T-helper 2 cell treated with Interferon-gamma antibody and Interleukin-4, amounts not matched to agents 5 μg/mL and 100 μg/mL, for 36 hours (primary cell): ENCODE results near the gene CCDC197.
A peak's percentile ranks its signal among the peaks of the same experiment; 100 is the strongest.

Source experiments
- DNase-seq: peaks from one replicate; pipeline ENCODE4 v3.0.0; 2021; ENCODE audit warnings: low spot score
- H3K27ac Mint-ChIP-seq: one replicate; pipeline ENCODE4 v1.8.0; 2021; ENCODE audit warnings: mild to moderate bottlenecking, mixed read lengths
- H3K27me3 Mint-ChIP-seq: one replicate; pipeline ENCODE4 v1.8.0; 2021; ENCODE audit warnings: low read depth, mixed read lengths
- H3K36me3 Mint-ChIP-seq: one replicate; pipeline ENCODE4 v1.8.0; 2021; ENCODE audit warnings: low read depth, mixed read lengths
- H3K4me1 Mint-ChIP-seq: one replicate; pipeline ENCODE4 v1.8.0; 2021; ENCODE audit warnings: low read depth, mixed read lengths
- H3K4me3 Mint-ChIP-seq: one replicate; pipeline ENCODE4 v1.8.0; 2022; ENCODE audit warnings: mild to moderate bottlenecking, moderate library complexity, mixed read lengths
- H3K9me3 Mint-ChIP-seq: one replicate; pipeline ENCODE4 v1.8.0; 2021; ENCODE audit warnings: mixed read lengths

Gene CCDC197

DNA sequence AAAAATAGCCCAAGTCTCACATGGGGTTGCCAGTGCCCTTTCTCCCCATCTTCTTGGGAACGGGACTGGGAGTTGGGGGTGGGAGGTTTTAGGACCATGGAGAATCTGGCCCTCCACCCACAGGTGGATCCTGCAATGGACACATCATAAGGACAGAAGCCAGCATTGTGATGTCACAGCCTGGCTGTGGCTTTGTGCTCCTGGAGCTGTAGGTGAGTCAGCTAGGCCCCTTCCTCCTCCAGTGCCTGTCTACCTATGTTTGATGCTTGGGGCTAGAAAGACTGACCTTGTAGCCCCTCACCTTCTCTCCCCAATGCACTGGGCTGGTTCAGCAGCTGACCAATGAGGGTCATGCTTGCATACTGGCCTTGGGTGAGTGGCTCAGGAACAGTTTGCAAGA is at the start of gene CCDC197:
Gene CCDC197, plus strand, starts transcription at position 220 of the 400 bp plus-strand sequence. CDS start 831 bp downstream, outside the sequence.
- H3K9me3 Mint-ChIP-seq, result no peaks in the 10 kb centered on the region
- H3K27me3 Mint-ChIP-seq, result no peaks in the 10 kb centered on the region
- DNase-seq, result no peak
- H3K4me1 Mint-ChIP-seq, result peaks cover 40% of the 10 kb centered on the region
- H3K36me3 Mint-ChIP-seq, result no peaks in the 10 kb centered on the region
- peak within 1 kb of the TSS; percentile 26 for H3K27ac Mint-ChIP-seq
- H3K4me3 Mint-ChIP-seq, result no peak within 1 kb of the TSS

DNA sequence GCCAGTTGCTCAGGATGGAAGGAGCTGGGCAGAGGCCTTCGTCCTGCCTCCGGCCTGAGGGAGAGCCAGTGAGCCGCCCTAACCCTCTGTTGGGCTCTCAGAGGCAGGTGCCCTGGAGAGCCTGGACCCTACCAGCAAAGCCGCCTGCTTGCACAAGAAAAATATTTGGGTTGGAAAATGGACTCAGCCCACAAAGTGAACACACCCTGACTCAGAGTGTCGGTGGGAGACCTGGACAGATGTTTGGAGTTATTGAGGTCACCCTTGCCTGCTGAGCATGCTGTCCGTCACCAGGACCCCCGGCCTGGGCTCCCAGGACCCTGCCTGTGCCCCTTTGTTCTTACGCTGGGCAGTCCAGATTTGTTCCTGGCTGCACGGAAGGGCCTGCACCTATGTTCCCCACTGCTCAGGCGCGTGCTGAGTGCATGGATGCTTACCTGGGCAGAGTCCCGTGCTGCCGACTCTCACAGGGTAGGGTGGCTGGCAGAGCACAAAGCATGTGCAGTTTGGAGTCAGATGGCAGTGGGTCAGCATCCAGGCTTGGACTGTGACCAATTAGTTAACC is 47.5 kb upstream of the CCDC197 start:
- H3K36me3 Mint-ChIP-seq, result peaks cover 70% of the 10 kb centered on the region
- H3K27ac Mint-ChIP-seq, result no peak overlapping the region
- no peak overlapping the region for H3K4me3 Mint-ChIP-seq

GRCh38 chr14:93950948-93951634 is 46.0 kb upstream of the CCDC197 start:
- Mint-ChIP-seq H3K4me3 (no peak overlapping the region), H3K36me3 (peaks cover 79% of the 10 kb centered on the region), H3K27ac (peak overlapping the region; percentile 20), H3K27me3 (no peaks in the 10 kb centered on the region), H3K9me3 (no peaks in the 10 kb centered on the region), H3K4me1 (peaks cover 48% of the 10 kb centered on the region)
- DNase-seq, result no peak

More for the DNA sequence above, 47.5 kb upstream of the CCDC197 start:
- Mint-ChIP-seq H3K27me3 (no peaks in the 10 kb centered on the region), H3K4me1 (peaks cover 33% of the 10 kb centered on the region), H3K9me3 (no peaks in the 10 kb centered on the region)
- DNase-seq, result no peak

DNA sequence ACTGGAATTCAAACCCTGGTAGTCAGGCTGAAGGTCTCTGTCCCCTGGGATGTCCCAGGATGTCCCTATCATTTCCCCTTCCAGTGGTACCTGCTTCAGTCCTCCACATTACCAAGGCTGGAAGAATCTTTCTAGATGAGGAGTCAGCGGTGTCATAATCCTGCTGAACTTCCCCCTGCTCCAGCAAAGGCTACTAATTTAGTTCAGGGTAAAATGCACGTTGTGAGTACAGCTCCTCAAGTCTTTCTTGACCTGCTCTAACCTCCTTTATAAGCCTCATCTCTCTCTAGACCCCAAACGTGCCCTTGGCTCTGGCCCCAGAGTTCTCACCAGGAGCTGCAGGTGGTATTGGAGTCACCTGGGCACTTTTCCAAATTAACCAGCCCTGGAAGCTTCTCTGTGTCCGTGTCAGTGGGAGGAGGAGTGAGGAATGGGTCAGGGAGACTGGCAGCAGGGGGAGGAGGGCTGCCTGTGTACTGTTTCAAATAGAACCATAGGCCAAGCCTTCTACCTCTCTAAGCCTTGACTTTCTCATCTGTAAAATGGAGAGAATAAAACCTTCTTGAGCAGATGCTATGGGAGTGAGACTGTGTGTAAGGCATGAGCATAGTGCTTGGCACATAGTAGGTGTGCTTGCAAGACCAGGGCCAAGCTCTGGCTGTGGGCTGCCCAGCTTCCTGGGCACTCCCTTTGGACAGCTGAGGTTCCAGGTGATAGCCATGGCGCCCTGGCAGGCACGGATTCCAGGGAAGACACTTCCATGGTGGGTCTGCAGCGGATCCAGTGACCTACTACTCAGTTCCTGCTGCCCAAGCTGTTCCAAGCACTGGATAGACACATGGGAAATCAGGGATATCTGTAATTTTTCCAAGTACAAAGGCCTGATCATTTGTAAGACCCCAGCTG is 45.2 kb upstream of the CCDC197 start:
- peaks cover 76% of the 10 kb centered on the region for H3K36me3 Mint-ChIP-seq
- H3K9me3 Mint-ChIP-seq, result no peaks in the 10 kb centered on the region
- peaks cover 56% of the 10 kb centered on the region for H3K4me1 Mint-ChIP-seq

DNA sequence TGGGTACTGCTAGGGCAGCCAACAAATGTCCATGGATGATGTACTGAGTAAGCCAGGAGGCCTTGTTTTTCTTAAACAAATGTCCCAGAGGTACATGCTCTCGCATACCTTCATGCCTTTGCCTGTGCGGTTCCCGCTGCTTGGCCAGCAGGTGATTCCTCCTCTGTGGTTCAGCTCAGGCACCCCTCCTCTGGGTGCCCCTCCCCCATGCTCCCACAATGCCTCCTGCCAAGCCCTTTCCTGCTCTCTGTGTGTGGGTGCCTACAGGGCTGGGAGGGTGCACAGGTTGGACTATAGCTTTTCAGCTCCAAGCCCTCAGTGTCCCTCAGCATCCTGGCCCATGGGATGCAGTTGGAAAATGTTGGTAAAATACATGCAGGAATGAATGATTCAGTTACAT is 44.3 kb upstream of the CCDC197 start:
- Mint-ChIP-seq H3K36me3 (peaks cover 77% of the 10 kb centered on the region), H3K4me1 (peaks cover 63% of the 10 kb centered on the region), H3K9me3 (no peaks in the 10 kb centered on the region), H3K27me3 (no peaks in the 10 kb centered on the region), H3K4me3 (peak overlapping the region; percentile 41), H3K27ac (peak overlapping the region; percentile 53)
- DNase-seq, result no peak

More for the DNA sequence above, 45.2 kb upstream of the CCDC197 start:
- Mint-ChIP-seq H3K27me3 (no peaks in the 10 kb centered on the region), H3K4me3 (no peak overlapping the region), H3K27ac (peak overlapping the region; percentile 60)
- no peak for DNase-seq

DNA sequence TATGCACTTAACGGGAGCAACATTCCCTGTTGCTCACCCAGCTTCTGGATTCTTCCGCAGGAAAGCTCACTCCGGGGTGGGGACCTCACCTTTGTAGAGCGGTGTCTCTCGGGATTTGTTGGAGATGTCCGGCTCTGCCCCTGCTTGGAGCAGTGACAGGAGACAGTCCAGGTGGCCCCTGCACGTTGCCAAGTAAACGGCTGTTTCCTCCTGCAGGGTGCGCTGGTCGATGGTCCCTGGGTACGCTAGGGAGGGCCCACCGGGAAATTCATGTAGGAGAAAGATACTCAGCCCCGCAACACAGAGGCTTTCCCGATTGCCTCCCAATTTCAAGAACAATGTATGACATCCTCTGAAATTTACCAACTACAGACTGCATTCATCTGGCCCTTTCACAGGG is 43.8 kb upstream of the CCDC197 start:
- Mint-ChIP-seq H3K4me3 (peak overlapping the region; percentile 88), H3K27ac (no peak overlapping the region)

DNA sequence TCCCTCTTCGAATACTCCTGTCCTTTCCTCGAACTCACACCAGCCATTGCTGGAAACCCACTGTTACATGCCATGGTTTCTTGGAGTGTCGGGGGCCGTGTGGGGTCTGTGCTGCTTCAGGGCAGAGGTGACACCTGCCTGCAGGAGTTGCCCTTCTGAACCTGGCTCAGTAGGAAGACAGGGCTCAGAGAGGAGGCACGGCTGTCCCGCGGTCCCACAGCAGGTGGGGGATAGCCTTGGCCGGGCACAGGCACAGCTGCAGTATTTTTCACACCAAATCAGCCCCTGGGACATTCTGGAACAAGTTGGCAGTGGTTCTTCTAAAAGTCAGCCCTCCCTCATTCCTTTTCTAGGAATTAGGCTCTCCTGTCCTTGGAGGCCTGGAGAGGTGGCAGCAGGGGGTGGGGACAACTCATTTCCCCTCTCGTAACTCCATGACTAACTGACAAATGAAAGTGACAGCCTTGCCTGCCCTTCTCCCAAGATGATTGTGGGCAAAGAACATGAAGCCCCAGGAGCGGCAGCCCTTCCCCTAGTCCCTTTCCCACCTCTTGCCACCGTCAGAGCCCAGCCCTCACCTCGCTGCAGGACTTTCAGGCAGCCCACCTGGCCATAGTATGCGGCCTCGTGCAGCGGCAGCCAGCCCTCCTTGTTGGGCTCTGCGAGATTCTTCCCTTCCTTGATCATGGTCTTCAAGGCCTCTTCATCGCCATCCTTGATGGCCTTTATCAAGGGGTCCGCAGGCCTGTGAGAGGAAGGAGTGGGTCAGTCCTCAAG is 43.2 kb upstream of the CCDC197 start:
- H3K27me3 Mint-ChIP-seq, result no peaks in the 10 kb centered on the region
- no peak for DNase-seq
- H3K4me3 Mint-ChIP-seq, result peak overlapping the region; percentile 88
- no peaks in the 10 kb centered on the region for H3K9me3 Mint-ChIP-seq
- H3K27ac Mint-ChIP-seq, result peak overlapping the region; percentile 79
- peaks cover 74% of the 10 kb centered on the region for H3K4me1 Mint-ChIP-seq
- H3K36me3 Mint-ChIP-seq, result peaks cover 81% of the 10 kb centered on the region

More for the DNA sequence above, 43.8 kb upstream of the CCDC197 start:
- peaks cover 79% of the 10 kb centered on the region for H3K36me3 Mint-ChIP-seq
- peaks cover 67% of the 10 kb centered on the region for H3K4me1 Mint-ChIP-seq
- no peak for DNase-seq
- no peaks in the 10 kb centered on the region for H3K27me3 Mint-ChIP-seq
- no peaks in the 10 kb centered on the region for H3K9me3 Mint-ChIP-seq

DNA sequence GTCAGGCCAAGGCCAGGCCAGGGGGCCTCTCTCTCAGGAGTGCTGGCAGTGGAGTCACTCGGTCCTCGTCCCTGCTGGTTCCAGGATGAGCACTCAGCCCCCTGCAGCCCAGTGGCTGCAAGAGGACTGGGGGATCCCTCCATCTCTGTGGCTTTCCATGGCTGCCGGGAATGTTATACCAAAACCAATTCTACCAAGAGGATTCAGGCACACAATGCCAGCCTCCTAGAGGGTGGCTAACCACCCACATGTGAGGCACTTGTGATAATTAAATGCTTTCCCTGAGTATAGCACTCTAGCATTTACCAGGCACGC is 42.6 kb upstream of the CCDC197 start:
- H3K36me3 Mint-ChIP-seq, result peaks cover 86% of the 10 kb centered on the region

DNA sequence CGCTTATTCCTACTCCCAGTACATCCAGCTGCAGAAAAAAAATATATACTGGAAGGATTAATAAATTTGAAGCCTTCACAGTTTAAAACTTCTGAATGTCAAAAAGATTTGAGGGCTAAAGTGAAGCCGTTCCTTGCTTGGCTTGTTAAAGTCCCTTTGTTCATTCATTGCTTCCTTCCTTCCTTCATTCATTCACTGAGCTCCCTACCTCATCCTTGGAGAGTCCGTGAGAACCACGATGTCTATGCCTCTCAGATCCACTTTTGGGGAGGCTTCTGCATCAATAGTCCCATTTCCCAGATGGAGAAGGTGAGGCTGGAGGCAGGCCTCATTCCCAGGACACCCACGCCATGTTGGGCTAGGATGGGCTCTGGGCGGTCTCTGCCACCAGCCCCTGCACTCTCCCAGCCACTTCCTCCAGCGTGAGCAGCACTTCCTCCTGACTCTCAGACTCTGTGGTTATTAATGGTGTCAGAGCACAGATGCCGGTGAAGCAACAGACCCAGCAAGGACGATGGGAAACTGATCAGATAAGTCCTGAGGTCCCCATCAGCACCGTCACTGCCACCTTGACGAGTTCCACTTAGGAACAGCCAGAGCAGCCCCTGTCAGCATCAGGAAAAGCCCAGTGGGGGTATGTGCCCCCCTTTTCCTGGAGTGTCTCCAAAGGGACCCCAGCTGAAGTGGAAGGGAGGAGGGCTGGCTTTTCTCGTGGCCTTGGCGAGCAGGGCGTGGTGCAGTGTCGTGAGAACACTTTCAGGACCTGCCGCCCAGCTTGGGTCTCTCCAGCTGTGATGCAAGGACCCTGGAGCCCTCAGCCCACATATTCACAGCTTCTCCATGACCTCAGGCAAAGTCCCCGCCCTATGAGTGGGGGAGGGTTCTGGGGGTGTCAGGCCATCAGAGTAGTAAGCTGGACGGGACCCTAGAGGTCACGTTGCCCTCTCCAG is 41.9 kb upstream of the CCDC197 start:
- H3K4me1 Mint-ChIP-seq, result peaks cover 86% of the 10 kb centered on the region
- peak overlapping the region; percentile 90 for H3K27ac Mint-ChIP-seq
- H3K4me3 Mint-ChIP-seq, result peak overlapping the region; percentile 88
- H3K36me3 Mint-ChIP-seq, result peaks cover 82% of the 10 kb centered on the region
- H3K27me3 Mint-ChIP-seq, result no peaks in the 10 kb centered on the region
- DNase-seq, result no peak
- H3K9me3 Mint-ChIP-seq, result no peaks in the 10 kb centered on the region

More for the DNA sequence above, 42.6 kb upstream of the CCDC197 start:
- Mint-ChIP-seq H3K4me1 (peaks cover 79% of the 10 kb centered on the region), H3K4me3 (peak overlapping the region; percentile 88), H3K27me3 (no peaks in the 10 kb centered on the region), H3K9me3 (no peaks in the 10 kb centered on the region), H3K27ac (peak overlapping the region; percentile 90)
- no peak for DNase-seq

DNA sequence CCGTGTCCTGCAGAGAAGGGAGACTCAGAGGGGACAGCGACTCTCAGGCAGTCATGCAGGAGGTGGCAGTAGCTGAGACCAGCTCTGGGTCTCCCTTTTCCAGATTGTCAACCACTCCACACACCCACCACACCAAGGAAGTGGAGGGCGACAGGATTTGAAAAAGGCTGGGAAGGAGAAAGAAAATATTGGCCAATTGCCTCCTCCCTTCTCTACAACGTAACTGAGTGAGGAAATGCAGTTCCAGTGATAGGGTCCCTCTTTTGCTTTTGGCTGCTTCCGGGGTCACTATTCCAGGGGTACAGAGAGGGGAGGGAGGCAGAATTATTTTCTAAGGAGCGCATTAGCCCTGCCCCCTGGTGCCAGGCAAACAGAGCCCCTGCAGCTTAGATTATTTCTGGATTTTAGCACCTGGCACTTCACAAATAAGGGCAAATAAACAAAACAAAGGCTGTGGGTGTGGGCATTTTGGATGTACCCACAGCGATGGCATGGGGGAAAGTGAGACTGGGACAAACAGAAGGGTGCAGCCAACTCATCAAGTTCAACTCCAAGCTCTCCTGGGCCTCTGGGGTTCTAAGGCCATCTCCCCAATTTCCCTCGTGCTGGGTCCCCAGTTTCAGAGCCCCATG is 41.1 kb upstream of the CCDC197 start:
- peaks cover 76% of the 10 kb centered on the region for H3K36me3 Mint-ChIP-seq
- no peaks in the 10 kb centered on the region for H3K27me3 Mint-ChIP-seq
- no peaks in the 10 kb centered on the region for H3K9me3 Mint-ChIP-seq
- DNase-seq, result no peak
- peak overlapping the region; percentile 90 for H3K27ac Mint-ChIP-seq
- peaks cover 84% of the 10 kb centered on the region for H3K4me1 Mint-ChIP-seq
- H3K4me3 Mint-ChIP-seq, result peak overlapping the region; percentile 88

GRCh38 chr14:93956514-93957332 is 40.4 kb upstream of the CCDC197 start:
- DNase-seq, result no peak
- H3K4me3 Mint-ChIP-seq, result peak overlapping the region; percentile 88
- H3K9me3 Mint-ChIP-seq, result no peaks in the 10 kb centered on the region
- peaks cover 76% of the 10 kb centered on the region for H3K36me3 Mint-ChIP-seq
- H3K27me3 Mint-ChIP-seq, result no peaks in the 10 kb centered on the region
- peaks cover 86% of the 10 kb centered on the region for H3K4me1 Mint-ChIP-seq
- peak overlapping the region; percentile 90 for H3K27ac Mint-ChIP-seq

DNA sequence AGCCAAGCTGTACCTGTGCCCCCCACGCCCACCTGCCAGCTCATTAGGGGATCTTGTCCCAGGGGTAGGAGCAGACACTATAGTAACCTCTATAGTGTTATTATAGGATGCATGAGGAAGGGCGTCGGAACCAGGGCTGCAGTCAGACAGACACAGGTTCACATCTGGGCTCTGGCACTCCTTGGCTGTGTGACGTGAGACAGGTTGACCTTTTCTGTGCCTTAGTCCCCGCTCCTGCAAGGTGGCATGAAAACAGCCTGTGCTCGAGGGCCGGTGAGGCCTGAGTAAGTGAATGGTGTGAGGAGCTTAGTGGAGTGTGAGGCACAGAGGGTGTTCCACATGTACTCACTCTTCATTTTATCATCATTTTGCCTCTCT is 39.8 kb upstream of the CCDC197 start:
- H3K4me1 Mint-ChIP-seq, result peaks cover 90% of the 10 kb centered on the region
- DNase-seq, result no peak
- H3K9me3 Mint-ChIP-seq, result no peaks in the 10 kb centered on the region
- peak overlapping the region; percentile 90 for H3K27ac Mint-ChIP-seq
- H3K36me3 Mint-ChIP-seq, result peaks cover 72% of the 10 kb centered on the region
- no peaks in the 10 kb centered on the region for H3K27me3 Mint-ChIP-seq
- peak overlapping the region; percentile 88 for H3K4me3 Mint-ChIP-seq
